Measurements from ENCODE around the gene TNFRSF21. TPM values are rescaled to one million over a fixed set of nuclear protein-coding genes. Genes with fewer than 3 reads are reported as not detected.

Gene TNFRSF21
- total and polyA plus RNA-seq, 9 of the 15 experiments (the other 6 are each of a cell fraction or from before 2014, with no cell fraction given) = 0.63 to 5.7 (median 2.2) TPM

- TF ChIP-seq KLF13 (tag; IDR thresholded peaks at IDR 0.05; ENCODE audit: borderline replicate concordance, low read depth) = no peak
- no peak for TF ChIP-seq NONO (IDR thresholded peaks at IDR 0.05; ENCODE audit: low read depth in 2 of 2, low read length in 1 of 2)
Measured at GRCh38 chr6:47262231-47262630, 47.5 kb downstream of the TNFRSF21 start (continued).

DNA sequence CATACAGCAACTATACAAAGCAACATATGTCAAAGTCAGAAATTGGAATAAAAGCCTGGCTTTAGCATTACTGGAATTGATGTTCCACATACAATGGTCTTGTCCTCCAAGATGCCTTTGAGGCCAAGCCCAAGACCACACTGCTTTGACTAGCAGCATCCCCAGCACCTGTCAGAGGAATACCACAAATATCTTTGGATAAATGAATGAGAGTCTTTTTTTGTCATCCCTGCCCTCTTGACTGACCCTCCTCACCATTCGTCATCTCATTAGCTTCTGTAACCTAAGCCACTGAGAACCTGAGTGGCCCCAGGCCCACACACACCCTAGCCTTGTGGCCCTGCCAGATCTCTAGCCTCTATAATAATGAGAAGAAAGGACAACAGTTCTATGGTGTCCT lies 48.5 kb downstream of the TNFRSF21 start:
- no peaks in the 10 kb centered on the region for H4K20me1 ChIP-seq (replicated peaks; ENCODE audit: control insufficient read depth, insufficient read depth, low read length)
- intact Hi-C loops (cut with micrococcal nuclease) (no loop called here), in situ Hi-C loops (cut with MboI) (no loop called here)
- H2AFZ ChIP-seq (ENCODE audit: low read depth, low read length) = no peak overlapping the region
- H3K27me3 ChIP-seq (ENCODE audit: control insufficient read depth in 2 of 2, insufficient read depth in 2 of 2, low read length in 2 of 2) = no peaks in the 10 kb centered on the region; a peak in 1 of 5 replicates
- H3K36me3 ChIP-seq (ENCODE audit: control insufficient read depth, insufficient read depth, low read length) = no peaks in the 10 kb centered on the region
- 40% methylated on average over 1 of the region's 1 CpG for WGBS (ENCODE audit: insufficient coverage, low coverage, missing lambda C conversion rate)
- DNase-seq (ENCODE audit: extremely low read depth in 1 of 4, low spot score in 3 of 4) (no peak), FAIRE-seq (no peak), ATAC-seq (0 out of 3 replicates have a peak, but pooled peaks have one; percentile 21)
- no peak overlapping the region for H3K9ac ChIP-seq (ENCODE audit: insufficient read depth in 1 of 2, low read depth in 2 of 2, low read length in 2 of 2)
- H3K4me3 ChIP-seq = no peak overlapping the region
- H3K79me2 ChIP-seq (ENCODE audit: control insufficient read depth, insufficient read depth, low read length) = no peaks in the 10 kb centered on the region
- CTCF ChIA-PET (ENCODE audit: low intra/inter-chr PET ratio) = no interaction called here
- no peak overlapping the region for H3K27ac ChIP-seq (ENCODE audit: extremely low read depth, low read depth, low read length)
- no TSS peak for BruUV-seq (replicated peaks)
- H3K4me2 ChIP-seq (ENCODE audit: insufficient read depth, low read length) = no peak overlapping the region
- H3K9me3 ChIP-seq (replicated peaks; ENCODE audit: control insufficient read depth, insufficient read depth, low read depth, low read length) = no peaks in the 10 kb centered on the region
- no peaks in the 10 kb centered on the region for H3K4me1 ChIP-seq (replicated peaks in 1 of 2; ENCODE audit: control insufficient read depth in 2 of 2, insufficient read depth in 2 of 2, low read length in 2 of 2)
- POLR2A ChIA-PET = interaction anchor here (0.7 to 0.8 kb wide), 2 partner anchors 13 to 14 kb away, joined by 3 read pairs; no protein-coding TSS in a partner anchor
- TF ChIP-seq POLR2AphosphoS2 (IDR thresholded peaks at IDR 0.05; ENCODE audit: low read length) (no peak), CCNT2 (IDR thresholded peaks at IDR 0.05; ENCODE audit: borderline replicate concordance, extremely low read depth, insufficient read length, low read depth, low read length) (no peak), ZKSCAN3 (CRISPR knock-in tag; IDR thresholded peaks at IDR 0.05) (no peak), AFF4 (CRISPR knock-in tag; IDR thresholded peaks at IDR 0.05) (no peak), ZBTB7A (IDR thresholded peaks at IDR 0.05; ENCODE audit: borderline replicate concordance, control insufficient read depth, low read depth, low read length) (no peak), CBX8 (IDR thresholded peaks at IDR 0.05; ENCODE audit: borderline replicate concordance, extremely low read depth, low read depth, low read length, poor library complexity, severe bottlenecking) (no peak), ZNF3 (CRISPR knock-in tag; IDR thresholded peaks at IDR 0.05) (no peak), ZNF212 (CRISPR knock-in tag; IDR thresholded peaks at IDR 0.05) (no peak), IRF1 (CRISPR knock-in tag; IDR thresholded peaks at IDR 0.05; ENCODE audit: borderline replicate concordance) (no peak), NFE2L1 (tag; IDR thresholded peaks at IDR 0.05; ENCODE audit: borderline replicate concordance, low read depth) (no peak), EZH2 (IDR thresholded peaks at IDR 0.05; ENCODE audit: borderline replicate concordance, low read depth, low read length) (no peak), HDAC3 (IDR thresholded peaks at IDR 0.05; ENCODE audit: borderline replicate concordance, partially characterized antibody) (no peak)
- H3K9me1 ChIP-seq (ENCODE audit: control insufficient read depth, insufficient read depth, low read length) = no peaks in the 10 kb centered on the region
